Fibroblast of skin of left biceps (primary cell): ENCODE results near the gene NME4.

ENCODE experiments used
- DNase-seq, 2 experiments: peaks; one replicate each; pipeline ENCODE4 v3.0.0-alpha.2; 2013; ENCODE audit warnings: low read depth in 2 of 2

The NME4 gene

GRCh38 chr16:426906-427249, 29.9 kb downstream of the NME4 start:
- DNase-seq, result no peak

GRCh38 chr16:427250-427649, 30.3 kb downstream of the NME4 start:
- DNase-seq, result no peak

GRCh38 chr16:430904-431303, 33.9 kb downstream of the NME4 start:
- DNase-seq, result no peak

- DNase-seq, result no peak
Measured at GRCh38 chr16:440627-441026, 43.6 kb downstream of the NME4 start.

GRCh38 chr16:441447-441846, 44.4 kb downstream of the NME4 start:
- no peak for DNase-seq

- no peak for DNase-seq
Measured at GRCh38 chr16:442976-443375, 46.0 kb downstream of the NME4 start.

GRCh38 chr16:444027-444426, 47.0 kb downstream of the NME4 start:
- no peak for DNase-seq

- DNase-seq, result no peak
Measured at GRCh38 chr16:445566-445965, 48.6 kb downstream of the NME4 start.
